PFSK-1 (cell line): ENCODE data around the gene MDFIC.

ENCODE experiments used
- FOXP2 ChIP-seq: optimal IDR thresholded peaks from 2 replicates; pipeline ENCODE3; 2011; ENCODE audit warnings: borderline replicate concordance, control low read depth, inconsistent platforms; ENCODE audit not compliant: insufficient read depth; ENCODE audit errors: extremely low read length, extremely low read depth
- POLR2AphosphoS5 ChIP-seq: IDR thresholded peaks from 2 replicates; pipeline ENCODE4 v1.6.1; 2012; ENCODE audit warnings: low read depth, mild to moderate bottlenecking, control low read depth, low read length, moderate library complexity
- SIN3A ChIP-seq: IDR thresholded peaks from 2 replicates; pipeline ENCODE4 v1.6.1; 2012; ENCODE audit warnings: mild to moderate bottlenecking, low read length, moderate library complexity, borderline replicate concordance; ENCODE audit not compliant: insufficient read depth
- TAF1 ChIP-seq: IDR thresholded peaks from 2 replicates; pipeline ENCODE4 v1.6.1; 2012; ENCODE audit warnings: low read length, control low read depth, borderline replicate concordance; ENCODE audit not compliant: insufficient read depth
- TF ChIP-seq, protein P1 (sequence below), 2 experiments: IDR thresholded peaks; 2 replicates each; pipeline versions ENCODE4 v1.6.1 to v1.8.0; 2011 to 2012; ENCODE audit warnings: low read depth in 2 of 2, low read length in 2 of 2, control low read depth in 1 of 2, inconsistent platforms in 1 of 2, mild to moderate bottlenecking in 1 of 2, moderate library complexity in 1 of 2; ENCODE audit not compliant: insufficient read depth in 1 of 2

DNA sequence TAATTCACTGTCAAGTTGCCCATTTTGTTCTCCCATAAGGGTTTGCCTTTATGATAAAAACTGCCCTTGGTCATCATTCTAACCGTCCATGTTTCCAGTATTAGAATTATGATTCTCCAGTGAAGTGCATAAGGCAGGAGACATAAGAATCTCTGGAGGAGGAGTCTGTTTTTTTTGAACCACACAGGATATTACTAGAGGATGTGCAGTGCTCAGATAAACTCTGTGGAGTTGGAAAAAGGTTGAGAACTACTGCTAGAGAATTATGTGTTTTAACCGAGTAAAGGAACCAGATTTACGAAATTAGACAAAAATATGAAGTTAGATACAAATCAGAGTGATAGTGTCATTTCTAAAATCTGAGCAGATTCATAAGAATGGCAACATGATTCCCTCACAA, 40.5 kb downstream of the MDFIC start:
- no peak for TF ChIP-seq POLR2AphosphoS5
- TF ChIP-seq SIN3A: no peak
- no peak for TF ChIP-seq TAF1
- TF ChIP-seq, protein P1, sequence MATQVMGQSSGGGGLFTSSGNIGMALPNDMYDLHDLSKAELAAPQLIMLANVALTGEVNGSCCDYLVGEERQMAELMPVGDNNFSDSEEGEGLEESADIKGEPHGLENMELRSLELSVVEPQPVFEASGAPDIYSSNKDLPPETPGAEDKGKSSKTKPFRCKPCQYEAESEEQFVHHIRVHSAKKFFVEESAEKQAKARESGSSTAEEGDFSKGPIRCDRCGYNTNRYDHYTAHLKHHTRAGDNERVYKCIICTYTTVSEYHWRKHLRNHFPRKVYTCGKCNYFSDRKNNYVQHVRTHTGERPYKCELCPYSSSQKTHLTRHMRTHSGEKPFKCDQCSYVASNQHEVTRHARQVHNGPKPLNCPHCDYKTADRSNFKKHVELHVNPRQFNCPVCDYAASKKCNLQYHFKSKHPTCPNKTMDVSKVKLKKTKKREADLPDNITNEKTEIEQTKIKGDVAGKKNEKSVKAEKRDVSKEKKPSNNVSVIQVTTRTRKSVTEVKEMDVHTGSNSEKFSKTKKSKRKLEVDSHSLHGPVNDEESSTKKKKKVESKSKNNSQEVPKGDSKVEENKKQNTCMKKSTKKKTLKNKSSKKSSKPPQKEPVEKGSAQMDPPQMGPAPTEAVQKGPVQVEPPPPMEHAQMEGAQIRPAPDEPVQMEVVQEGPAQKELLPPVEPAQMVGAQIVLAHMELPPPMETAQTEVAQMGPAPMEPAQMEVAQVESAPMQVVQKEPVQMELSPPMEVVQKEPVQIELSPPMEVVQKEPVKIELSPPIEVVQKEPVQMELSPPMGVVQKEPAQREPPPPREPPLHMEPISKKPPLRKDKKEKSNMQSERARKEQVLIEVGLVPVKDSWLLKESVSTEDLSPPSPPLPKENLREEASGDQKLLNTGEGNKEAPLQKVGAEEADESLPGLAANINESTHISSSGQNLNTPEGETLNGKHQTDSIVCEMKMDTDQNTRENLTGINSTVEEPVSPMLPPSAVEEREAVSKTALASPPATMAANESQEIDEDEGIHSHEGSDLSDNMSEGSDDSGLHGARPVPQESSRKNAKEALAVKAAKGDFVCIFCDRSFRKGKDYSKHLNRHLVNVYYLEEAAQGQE (IDR thresholded peaks at IDR 0.05; ENCODE audit: insufficient read depth in 1 of 2, low read depth in 2 of 2, low read length in 2 of 2): no peak
- TF ChIP-seq FOXP2: no peak
